Prostate gland (tissue), 2 donors: ENCODE measurements around the gene KCNK1.

Experiments used
- CTCF ChIP-seq, 4 experiments: fragments of 200-600 bp in 2 of 4; fragments of 450-650 bp in 2 of 4; sonication (generic) in 2 of 4; IDR thresholded peaks; 1 replicate in 3 of 4; 2 replicates in 1 of 4; pipeline ENCODE4 v1.5.1; 2016 to 2019; ENCODE audit warnings: antibody characterized with exemption in 4 of 4, mild to moderate bottlenecking in 2 of 4, moderate library complexity in 2 of 4
- POLR2A ChIP-seq: fragments of 450-650 bp; IDR thresholded peaks from one replicate; pipeline ENCODE4 v1.6.1; 2016; ENCODE audit warnings: antibody characterized with exemption, mild to moderate bottlenecking
- POLR2AphosphoS5 ChIP-seq: sonication (generic); formaldehyde crosslinking; IDR thresholded peaks from one replicate; pipeline ENCODE4 v1.6.1; 2017; ENCODE audit warnings: antibody characterized with exemption

GRCh38 chr1:233659495-233659894 lies 45.6 kb downstream of the KCNK1 start:
- TF ChIP-seq POLR2A: no peak
- TF ChIP-seq CTCF (IDR thresholded peaks at IDR 0.05): no peak
- TF ChIP-seq POLR2AphosphoS5: no peak
